ENCODE data around the gene PDSS2.

DNA sequence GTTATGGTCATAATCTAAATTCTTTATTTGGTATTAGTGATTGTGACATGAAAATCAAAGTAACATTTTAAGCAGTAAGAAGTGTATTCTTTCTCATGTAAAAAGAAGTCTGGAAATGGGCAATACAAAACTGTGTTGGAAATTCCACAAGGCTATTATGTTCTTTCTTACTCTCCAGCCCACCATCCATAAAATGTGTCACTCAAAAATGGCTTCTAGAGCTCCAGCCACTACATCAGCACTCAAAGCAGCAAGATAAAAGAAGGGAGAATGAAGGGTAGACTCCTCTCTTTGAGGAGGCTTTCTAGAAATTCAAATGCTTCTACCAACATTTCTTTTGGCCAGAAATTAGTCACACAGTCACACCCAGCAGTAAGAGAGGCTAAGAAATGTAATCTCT is 18.4 kb downstream of the PDSS2 start:
- TF ChIP-seq, protein P1, sequence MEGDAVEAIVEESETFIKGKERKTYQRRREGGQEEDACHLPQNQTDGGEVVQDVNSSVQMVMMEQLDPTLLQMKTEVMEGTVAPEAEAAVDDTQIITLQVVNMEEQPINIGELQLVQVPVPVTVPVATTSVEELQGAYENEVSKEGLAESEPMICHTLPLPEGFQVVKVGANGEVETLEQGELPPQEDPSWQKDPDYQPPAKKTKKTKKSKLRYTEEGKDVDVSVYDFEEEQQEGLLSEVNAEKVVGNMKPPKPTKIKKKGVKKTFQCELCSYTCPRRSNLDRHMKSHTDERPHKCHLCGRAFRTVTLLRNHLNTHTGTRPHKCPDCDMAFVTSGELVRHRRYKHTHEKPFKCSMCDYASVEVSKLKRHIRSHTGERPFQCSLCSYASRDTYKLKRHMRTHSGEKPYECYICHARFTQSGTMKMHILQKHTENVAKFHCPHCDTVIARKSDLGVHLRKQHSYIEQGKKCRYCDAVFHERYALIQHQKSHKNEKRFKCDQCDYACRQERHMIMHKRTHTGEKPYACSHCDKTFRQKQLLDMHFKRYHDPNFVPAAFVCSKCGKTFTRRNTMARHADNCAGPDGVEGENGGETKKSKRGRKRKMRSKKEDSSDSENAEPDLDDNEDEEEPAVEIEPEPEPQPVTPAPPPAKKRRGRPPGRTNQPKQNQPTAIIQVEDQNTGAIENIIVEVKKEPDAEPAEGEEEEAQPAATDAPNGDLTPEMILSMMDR (IDR thresholded peaks at IDR 0.05; ENCODE audit: insufficient read depth, low read length, poor library complexity, severe bottlenecking) = no peak
- no peak for TF ChIP-seq EZH2phosphoT487 (conservative IDR thresholded peaks at IDR 0.05; ENCODE audit: low read length)

All from SU-DHL-6 (cell line).